Caco-2 (cell line): ENCODE measurements around the gene C5AR1. TPM values are rescaled to one million over a fixed set of nuclear protein-coding genes. Genes with fewer than 3 reads are reported as not detected.

Experiments
- BruUV-seq: library from RNA; stranded (reverse); fragments of 400-500 nt; replicated peaks from 2 replicates; lab custom pipeline; 2021; lab: Mats Ljungman, UMichigan
- CTCF ChIA-PET: fragments of 300-600 bp; sonication (Branson Sonifier 250); formaldehyde crosslinking; loops from one replicate; lab custom pipeline; 2022; ENCODE audit warnings: antibody characterized with exemption; lab: Charles Lee
- POLR2A ChIA-PET: fragments of 300-600 bp; sonication (Branson Sonifier 250); formaldehyde crosslinking; loops from one replicate; lab custom pipeline; 2022; ENCODE audit warnings: antibody characterized with exemption; lab: Charles Lee
- DNase-seq, 2 experiments: peaks; one replicate each; pipeline versions ENCODE4 v3.0.0 to v3.0.0-alpha.2; 2020 to 2022
- H3K27me3 ChIP-seq: replicated peaks from 2 replicates; pipeline ENCODE4 v1.6.0; 2011; ENCODE audit warnings: low read length; ENCODE audit not compliant: control insufficient read depth, insufficient read depth
- H3K36me3 ChIP-seq: 2 replicates; pipeline ENCODE4 v1.5.1; 2011; ENCODE audit warnings: low read length; ENCODE audit not compliant: control insufficient read depth, insufficient read depth
- H3K4me1 ChIP-seq: fragments of 250-450 bp; sonication (Bioruptor Pico); 2 replicates; pipeline ENCODE4 v1.5.1; 2020; ENCODE audit warnings: mild to moderate bottlenecking
- H3K4me3 ChIP-seq: 2 replicates; pipeline ENCODE4 v1.5.1; 2011; ENCODE audit warnings: low read depth, mild to moderate bottlenecking, control low read depth, low read length
- H3K9me3 ChIP-seq: fragments of 250-450 bp; sonication (Bioruptor Pico); 2 replicates; pipeline ENCODE4 v1.5.1; 2020; ENCODE audit warnings: mild to moderate bottlenecking, moderate library complexity
- H3K27ac Mint-ChIP-seq: one replicate; pipeline ENCODE4 v1.8.0; 2022; ENCODE audit warnings: mixed read lengths; ENCODE audit not compliant: unreplicated experiment
- H3K27me3 Mint-ChIP-seq: one replicate; pipeline ENCODE4 v1.8.0; 2022; ENCODE audit warnings: mixed read lengths; ENCODE audit not compliant: insufficient read depth, unreplicated experiment
- H3K36me3 Mint-ChIP-seq: one replicate; pipeline ENCODE4 v1.8.0; 2022; ENCODE audit warnings: mild to moderate bottlenecking, mixed read lengths; ENCODE audit not compliant: insufficient read depth, unreplicated experiment
- H3K4me1 Mint-ChIP-seq: one replicate; pipeline ENCODE4 v1.8.0; 2022; ENCODE audit warnings: low read depth, mixed read lengths; ENCODE audit not compliant: unreplicated experiment
- H3K4me3 Mint-ChIP-seq: one replicate; pipeline ENCODE4 v1.8.0; 2022; ENCODE audit warnings: mild to moderate bottlenecking, moderate library complexity, mixed read lengths; ENCODE audit not compliant: unreplicated experiment
- H3K9me3 Mint-ChIP-seq: one replicate; pipeline ENCODE4 v1.8.0; 2022; ENCODE audit warnings: mixed read lengths; ENCODE audit not compliant: unreplicated experiment
- CTCF ChIP-seq, 2 experiments: fragments of 200-600 bp in 1 of 2; IDR thresholded peaks; 1 replicate in 1 of 2; 2 replicates in 1 of 2; pipeline versions ENCODE4 v1.5.1 to v1.8.0; 2011 to 2022; ENCODE audit warnings: antibody characterized with exemption in 1 of 2, control low read depth in 1 of 2, inconsistent platforms in 1 of 2, low read depth in 1 of 2, low read length in 1 of 2, mild to moderate bottlenecking in 1 of 2, moderate library complexity in 1 of 2; ENCODE audit not compliant: insufficient read depth in 1 of 2, severe bottlenecking in 1 of 2, unreplicated experiment in 1 of 2
- intact Hi-C: fragments of 100-400 bp; cut with micrococcal nuclease; formaldehyde crosslinking; loops from one replicate; pipeline ENCODE4 v1.10.0; 2022; ENCODE audit not compliant: unreplicated experiment
- total RNA-seq: library from RNA; stranded (reverse); gene quantifications from 2 replicates; pipeline ENCODE4 v1.2.3, GENCODE V29; 2022

The C5AR1 gene
- total RNA-seq, 1 experiment from 2014 or later = 0.48 TPM

GRCh38 chr19:47310819-47311218, 1.2 kb downstream of the C5AR1 start:
- intact Hi-C loops = no loop called here

GRCh38 chr19:47312366-47313006, 2.8 kb downstream of the C5AR1 start:
- Mint-ChIP-seq H3K9me3 (no peaks in the 10 kb centered on the region), H3K4me1 (peaks cover 23% of the 10 kb centered on the region), H3K27me3 (no peaks in the 10 kb centered on the region), H3K36me3 (no peaks in the 10 kb centered on the region), H3K27ac (no peak overlapping the region), H3K4me3 (no peak overlapping the region)
- ChIA-PET CTCF (interaction anchor here (0.5 kb wide), 1 partner anchor 30 kb away, joined by 3 read pairs; no protein-coding TSS in a partner anchor), POLR2A (no interaction called here)
- no peak for DNase-seq
- no peak overlapping the region for H3K4me3 ChIP-seq
- intact Hi-C loops = no loop called here
- TF ChIP-seq CTCF (IDR thresholded peaks at IDR 0.05; ENCODE audit: insufficient read depth in 1 of 2, low read depth in 1 of 2, low read length in 1 of 2, severe bottlenecking in 1 of 2, unreplicated experiment in 1 of 2) = no peak
- H3K4me1 ChIP-seq = peaks cover 10% of the 10 kb centered on the region; the same call in 1 of the 2 replicates
- 0 out of 2 replicates have a peak, but pooled peaks cover 5% of the 10 kb centered on the region for H3K9me3 ChIP-seq
- H3K27me3 ChIP-seq = no peaks in the 10 kb centered on the region
- no peaks in the 10 kb centered on the region for H3K36me3 ChIP-seq
- no TSS peak for BruUV-seq

More at GRCh38 chr19:47310819-47311218, 1.2 kb downstream of the C5AR1 start:
- Mint-ChIP-seq H3K36me3 (no peaks in the 10 kb centered on the region), H3K27ac (no peak overlapping the region), H3K27me3 (no peaks in the 10 kb centered on the region), H3K4me1 (peaks cover 15% of the 10 kb centered on the region), H3K4me3 (no peak overlapping the region), H3K9me3 (no peaks in the 10 kb centered on the region)
- 0 out of 2 replicates have a peak, but pooled peaks cover 5% of the 10 kb centered on the region for H3K9me3 ChIP-seq
- ChIA-PET POLR2A (no interaction called here), CTCF (interaction anchor here (0.7 kb wide), 1 partner anchor 92 kb away, joined by 3 read pairs; no protein-coding TSS in a partner anchor)
- BruUV-seq = no TSS peak
- peaks cover 6% of the 10 kb centered on the region; the same call in 1 of the 2 replicates for H3K4me1 ChIP-seq
- TF ChIP-seq CTCF (IDR thresholded peaks at IDR 0.05; ENCODE audit: insufficient read depth in 1 of 2, low read depth in 1 of 2, low read length in 1 of 2, severe bottlenecking in 1 of 2, unreplicated experiment in 1 of 2) = no peak
- H3K4me3 ChIP-seq = no peak overlapping the region
- no peaks in the 10 kb centered on the region for H3K36me3 ChIP-seq
- H3K27me3 ChIP-seq = no peaks in the 10 kb centered on the region
- DNase-seq = peak in 1 of 2 experiments; percentile 42

- Mint-ChIP-seq H3K4me1 (peaks cover 23% of the 10 kb centered on the region), H3K4me3 (no peak overlapping the region), H3K36me3 (no peaks in the 10 kb centered on the region), H3K27ac (peak overlapping the region; percentile 39), H3K27me3 (no peaks in the 10 kb centered on the region), H3K9me3 (no peaks in the 10 kb centered on the region)
- intact Hi-C loops = no loop called here
- POLR2A ChIA-PET = no interaction called here
- Histone ChIP-seq H3K36me3 (no peaks in the 10 kb centered on the region), H3K27me3 (no peaks in the 10 kb centered on the region), H3K4me3 (no peak overlapping the region), H3K9me3 (0 out of 2 replicates have a peak, but pooled peaks cover 5% of the 10 kb centered on the region), H3K4me1 (peaks cover 10% of the 10 kb centered on the region; the same call in 1 of the 2 replicates)
- TF ChIP-seq CTCF (IDR thresholded peaks at IDR 0.05; ENCODE audit: insufficient read depth in 1 of 2, low read depth in 1 of 2, low read length in 1 of 2, severe bottlenecking in 1 of 2, unreplicated experiment in 1 of 2) = no peak
- no TSS peak for BruUV-seq
- CTCF ChIA-PET = no interaction called here
- DNase-seq = no peak
Observed at GRCh38 chr19:47313754-47314295, 4.2 kb downstream of the C5AR1 start.
